NCI-H2081 (cell line): ENCODE measurements around the gene IP6K3.

Source experiments
- DNase-seq, 2 experiments: peaks; one replicate each; lab custom pipeline; 2025; lab: John Stamatoyannopoulos, UW

IP6K3 gene

GRCh38 chr6:33777398-33778388, 31.0 kb upstream of the IP6K3 start:
- no peak for DNase-seq

- no peak for DNase-seq
Measured at GRCh38 chr6:33776764-33777163, 30.1 kb upstream of the IP6K3 start.

GRCh38 chr6:33776186-33776585, 29.5 kb upstream of the IP6K3 start:
- DNase-seq: no peak

GRCh38 chr6:33774774-33775173, 28.1 kb upstream of the IP6K3 start:
- no peak for DNase-seq

GRCh38 chr6:33772902-33773472, 26.3 kb upstream of the IP6K3 start:
- no peak for DNase-seq

- no peak for DNase-seq
Measured at GRCh38 chr6:33772082-33772830, 25.6 kb upstream of the IP6K3 start.

- peak; percentile 62 to 68 for DNase-seq
Measured at GRCh38 chr6:33771146-33772081, 24.7 kb upstream of the IP6K3 start.

- DNase-seq: no peak
Measured at GRCh38 chr6:33770833-33771145, 24.1 kb upstream of the IP6K3 start.

GRCh38 chr6:33770124-33770832, 23.6 kb upstream of the IP6K3 start:
- DNase-seq: no peak

GRCh38 chr6:33769248-33769821, 22.6 kb upstream of the IP6K3 start:
- no peak for DNase-seq

GRCh38 chr6:33768644-33769120, 22.0 kb upstream of the IP6K3 start:
- peak; percentile 32 to 33 for DNase-seq

- DNase-seq: no peak
Measured at GRCh38 chr6:33766921-33767907, 20.5 kb upstream of the IP6K3 start.

GRCh38 chr6:33765368-33765767, 18.7 kb upstream of the IP6K3 start:
- no peak for DNase-seq

GRCh38 chr6:33764036-33764435, 17.3 kb upstream of the IP6K3 start:
- DNase-seq: no peak

GRCh38 chr6:33763483-33763882, 16.8 kb upstream of the IP6K3 start:
- no peak for DNase-seq

- no peak for DNase-seq
Measured at GRCh38 chr6:33762713-33763112, 16.0 kb upstream of the IP6K3 start.

GRCh38 chr6:33761922-33762629, 15.4 kb upstream of the IP6K3 start:
- DNase-seq: peak in 1 of 2 experiments; percentile 6

- DNase-seq: no peak
Measured at GRCh38 chr6:33761581-33761921, 14.8 kb upstream of the IP6K3 start.
